H9 (cell line): ENCODE measurements around the gene SNRNP35. TPM values are rescaled to one million over a fixed set of nuclear protein-coding genes. Genes with fewer than 3 reads are reported as not detected.

ENCODE experiments used
- DNase-seq: peaks from one replicate; pipeline ENCODE4 v3.0.0-alpha.2; 2017
- H2AFZ ChIP-seq: one replicate; pipeline ENCODE4 v1.6.1; 2013; ENCODE audit warnings: mild to moderate bottlenecking, low read length, control low read depth, moderate library complexity
- H2AK5ac ChIP-seq: 2 replicates; pipeline ENCODE4 v1.6.1; 2013; ENCODE audit warnings: low read length, control low read depth, mixed read lengths; ENCODE audit not compliant: insufficient read length
- H2BK120ac ChIP-seq: one replicate; pipeline ENCODE4 v1.6.1; 2013; ENCODE audit warnings: low read depth, mild to moderate bottlenecking, low read length, control low read depth, inconsistent platforms; ENCODE audit not compliant: poor library complexity, severe bottlenecking
- H2BK12ac ChIP-seq: 2 replicates; pipeline ENCODE4 v1.6.1; 2013; ENCODE audit warnings: low read length, control low read depth, mixed read lengths, low read depth; ENCODE audit not compliant: insufficient read length
- H2BK15ac ChIP-seq: 2 replicates; pipeline ENCODE4 v1.6.1; 2013; ENCODE audit warnings: low read depth, low read length, control low read depth
- H2BK20ac ChIP-seq: one replicate; pipeline ENCODE4 v1.6.1; 2013; ENCODE audit warnings: low read depth, mild to moderate bottlenecking, low read length, control low read depth, inconsistent platforms; ENCODE audit not compliant: poor library complexity, severe bottlenecking
- H2BK5ac ChIP-seq: 2 replicates; pipeline ENCODE4 v1.6.1; 2013; ENCODE audit warnings: low read length, control low read depth, mixed read lengths; ENCODE audit not compliant: insufficient read length
- H3K14ac ChIP-seq: 2 replicates; pipeline ENCODE4 v1.6.1; 2013; ENCODE audit warnings: low read length, control low read depth; ENCODE audit not compliant: insufficient read depth
- H3K18ac ChIP-seq: 2 replicates; pipeline ENCODE4 v1.6.1; 2013; ENCODE audit warnings: low read depth, mild to moderate bottlenecking, mixed read lengths, low read length, control low read depth; ENCODE audit not compliant: insufficient read length
- H3K23ac ChIP-seq: 2 replicates; pipeline ENCODE4 v1.6.1; 2013; ENCODE audit warnings: low read length, control low read depth, mixed read lengths, low read depth; ENCODE audit not compliant: insufficient read length
- H3K23me2 ChIP-seq: 2 replicates; pipeline ENCODE4 v1.6.1; 2013; ENCODE audit warnings: low read depth, mild to moderate bottlenecking, mixed read lengths, low read length, control low read depth; ENCODE audit not compliant: insufficient read length, poor library complexity, severe bottlenecking
- H3K27ac ChIP-seq: 2 replicates; pipeline ENCODE4 v1.5.1; 2013; ENCODE audit warnings: low read length, control low read depth, mixed read lengths, low read depth; ENCODE audit not compliant: insufficient read length
- H3K27me3 ChIP-seq: 2 replicates; pipeline ENCODE4 v1.6.1; 2013; ENCODE audit warnings: low read length, control low read depth, inconsistent platforms; ENCODE audit not compliant: insufficient read depth
- H3K4ac ChIP-seq: 2 replicates; pipeline ENCODE4 v1.6.1; 2013; ENCODE audit warnings: low read depth, mild to moderate bottlenecking, control low read depth, inconsistent platforms, low read length, moderate library complexity
- H3K4me1 ChIP-seq: 2 replicates; pipeline ENCODE4 v1.6.1; 2013; ENCODE audit warnings: low read length, control low read depth, inconsistent platforms; ENCODE audit not compliant: insufficient read depth
- H3K4me2 ChIP-seq: 2 replicates; pipeline ENCODE4 v1.6.1; 2013; ENCODE audit warnings: low read length, control low read depth, mixed read lengths; ENCODE audit not compliant: insufficient read length, insufficient read depth
- H3K56ac ChIP-seq: 2 replicates; pipeline ENCODE4 v1.6.1; 2013; ENCODE audit warnings: low read depth, mild to moderate bottlenecking, mixed read lengths, low read length, control low read depth; ENCODE audit not compliant: insufficient read length
- H3K79me1 ChIP-seq: 2 replicates; pipeline ENCODE4 v1.6.1; 2013; ENCODE audit warnings: low read depth, mild to moderate bottlenecking, moderate library complexity, low read length, control low read depth, inconsistent platforms; ENCODE audit not compliant: insufficient read depth, poor library complexity, severe bottlenecking
- H3K79me2 ChIP-seq: 2 replicates; pipeline ENCODE4 v1.6.1; 2013; ENCODE audit warnings: low read length, control low read depth, inconsistent platforms; ENCODE audit not compliant: insufficient read depth
- H3K9ac ChIP-seq: 2 replicates; pipeline ENCODE4 v1.6.1; 2013; ENCODE audit warnings: low read length, control low read depth, mixed read lengths; ENCODE audit not compliant: insufficient read length; ENCODE audit errors: extremely low read depth
- H3K9me3 ChIP-seq: one replicate; pipeline ENCODE4 v1.6.1; 2013; ENCODE audit warnings: low read depth, low read length, inconsistent platforms; ENCODE audit not compliant: control insufficient read depth
- H3T11ph ChIP-seq: one replicate; pipeline ENCODE4 v1.6.1; 2013; ENCODE audit warnings: mild to moderate bottlenecking, low read length, control low read depth, inconsistent platforms
- H4K20me1 ChIP-seq: one replicate; pipeline ENCODE4 v1.6.1; 2013; ENCODE audit not compliant: control insufficient read depth, insufficient read length, insufficient read depth
- H4K5ac ChIP-seq: 2 replicates; pipeline ENCODE4 v1.6.1; 2013; ENCODE audit warnings: low read depth, mild to moderate bottlenecking, mixed read lengths, low read length, control low read depth; ENCODE audit not compliant: insufficient read length
- H4K8ac ChIP-seq: replicated peaks from 2 replicates; pipeline ENCODE4 v1.6.1; 2013; ENCODE audit warnings: low read length, control low read depth, mixed read lengths, low read depth; ENCODE audit not compliant: insufficient read length
- H4K91ac ChIP-seq: 2 replicates; pipeline ENCODE4 v1.6.1; 2013; ENCODE audit warnings: low read depth, mild to moderate bottlenecking, moderate library complexity, mixed read lengths, low read length, control low read depth; ENCODE audit not compliant: insufficient read length
- H3K27ac Mint-ChIP-seq, 3 experiments: 2 replicates in 2 of 3; 3 replicates in 1 of 3; pipeline ENCODE4 v1.8.0; 2020 to 2021; ENCODE audit warnings: mixed read lengths in 3 of 3, mild to moderate bottlenecking in 1 of 3, moderate library complexity in 1 of 3
- H3K27me3 Mint-ChIP-seq: 2 replicates; pipeline ENCODE4 v1.8.0; 2021; ENCODE audit warnings: low read depth, mild to moderate bottlenecking, moderate library complexity, mixed read lengths
- H3K36me3 Mint-ChIP-seq, 3 experiments: 2 replicates in 2 of 3; 3 replicates in 1 of 3; pipeline ENCODE4 v1.8.0; 2020 to 2021; ENCODE audit warnings: low read depth in 3 of 3, mixed read lengths in 3 of 3; ENCODE audit not compliant: insufficient read depth in 1 of 3
- H3K4me1 Mint-ChIP-seq, 2 experiments: 2 replicates each; pipeline ENCODE4 v1.8.0; 2020; ENCODE audit warnings: mixed read lengths in 2 of 2
- H3K4me3 Mint-ChIP-seq, 2 experiments: 2 replicates in 1 of 2; 3 replicates in 1 of 2; pipeline ENCODE4 v1.8.0; 2020 to 2021; ENCODE audit warnings: mild to moderate bottlenecking in 2 of 2, mixed read lengths in 2 of 2, moderate library complexity in 1 of 2
- H3K9me3 Mint-ChIP-seq, 2 experiments: 2 replicates in 1 of 2; 3 replicates in 1 of 2; pipeline ENCODE4 v1.8.0; 2020; ENCODE audit warnings: mild to moderate bottlenecking in 2 of 2, mixed read lengths in 2 of 2, moderate library complexity in 1 of 2
- CTCF ChIP-seq: fragments of 200-600 bp; sonication (generic); conservative IDR thresholded peaks from 3 replicates; pipeline ENCODE4 v1.8.0; 2021; ENCODE audit warnings: antibody characterized with exemption, mild to moderate bottlenecking
- WGBS: extraction: QIAGEN DNeasy Blood & Tissue Kit; methylation state at CpG from one replicate; pipeline ENCODE4 v1.1.7; 2013; ENCODE audit warnings: missing lambda C conversion rate, low lambda C conversion rate, mixed read lengths; ENCODE audit not compliant: insufficient read length; ENCODE audit errors: extremely low coverage; 5-methylcytosine and 5-hydroxymethylcytosine counted together
- total RNA-seq: library from RNA; stranded (reverse); gene quantifications from 2 replicates; pipeline ENCODE4 v1.2.1, GENCODE V29; 2021

The SNRNP35 gene
- total RNA-seq, 1 experiment from 2014 or later, result 16.3 TPM

GRCh38 chr12:123491056-123491455 lies 33.1 kb downstream of the SNRNP35 start:
- Histone ChIP-seq H3K4me1 (no peaks in the 10 kb centered on the region), H3K79me1 (no peaks in the 10 kb centered on the region), H3K23ac (no peak overlapping the region), H3K9me3 (no peaks in the 10 kb centered on the region), H3K79me2 (no peaks in the 10 kb centered on the region), H3T11ph (no peak overlapping the region), H2BK5ac (no peak overlapping the region), H2BK12ac (no peak overlapping the region), H4K20me1 (no peaks in the 10 kb centered on the region), H3K27ac (no peak overlapping the region), H4K91ac (no peak overlapping the region), H2BK20ac (no peak overlapping the region), H3K9ac (no peak overlapping the region), H2AFZ (no peak overlapping the region), H3K4me2 (no peak overlapping the region), H4K5ac (no peak overlapping the region), H3K23me2 (no peaks in the 10 kb centered on the region), H2AK5ac (no peak overlapping the region), H3K14ac (no peak overlapping the region), H3K18ac (no peak overlapping the region), H3K27me3 (no peaks in the 10 kb centered on the region), H4K8ac (no peak overlapping the region), H2BK15ac (no peak overlapping the region), H2BK120ac (no peak overlapping the region), H3K56ac (no peak overlapping the region), H3K4ac (no peak overlapping the region)
- H3K27ac Mint-ChIP-seq, result no peak overlapping the region
- H3K27me3 Mint-ChIP-seq, result no peaks in the 10 kb centered on the region
- no peaks in the 10 kb centered on the region for H3K36me3 Mint-ChIP-seq
- peaks cover 13 to 25% of the 10 kb centered on the region in 2 experiments for H3K4me1 Mint-ChIP-seq
- DNase-seq, result no peak
- no peak overlapping the region for H3K4me3 Mint-ChIP-seq
- no peak for TF ChIP-seq CTCF
- WGBS, result no CpG with 5 or more reads among the region's 11 CpGs
- no peaks in the 10 kb centered on the region for H3K9me3 Mint-ChIP-seq
